Endothelial cell of umbilical vein (primary cell): Measurements from ENCODE around the gene KLHL25.

Source experiments
- EZH2 ChIP-seq: IDR thresholded peaks from 2 replicates; pipeline ENCODE4 v1.6.1; 2012; ENCODE audit warnings: borderline replicate concordance, low read depth, mild to moderate bottlenecking, moderate library complexity, low read length, inconsistent platforms; ENCODE audit not compliant: severe bottlenecking
- POLR2AphosphoS5 ChIP-seq: IDR thresholded peaks from 2 replicates; pipeline ENCODE4 v1.6.1; 2012; ENCODE audit warnings: low read depth, mild to moderate bottlenecking, control low read depth, low read length, moderate library complexity; ENCODE audit not compliant: insufficient read depth
- TF ChIP-seq, protein P1 (sequence below), 2 donors: IDR thresholded peaks; 1 replicate in 1 of 2; 2 replicates in 1 of 2; pipeline ENCODE4 v1.5.1; 2011; ENCODE audit warnings: low read length in 2 of 2, mild to moderate bottlenecking in 2 of 2, moderate library complexity in 2 of 2, control low read depth in 1 of 2, inconsistent platforms in 1 of 2, low read depth in 1 of 2; ENCODE audit not compliant: insufficient read depth in 1 of 2; ENCODE audit errors: extremely low read depth in 1 of 2

DNA sequence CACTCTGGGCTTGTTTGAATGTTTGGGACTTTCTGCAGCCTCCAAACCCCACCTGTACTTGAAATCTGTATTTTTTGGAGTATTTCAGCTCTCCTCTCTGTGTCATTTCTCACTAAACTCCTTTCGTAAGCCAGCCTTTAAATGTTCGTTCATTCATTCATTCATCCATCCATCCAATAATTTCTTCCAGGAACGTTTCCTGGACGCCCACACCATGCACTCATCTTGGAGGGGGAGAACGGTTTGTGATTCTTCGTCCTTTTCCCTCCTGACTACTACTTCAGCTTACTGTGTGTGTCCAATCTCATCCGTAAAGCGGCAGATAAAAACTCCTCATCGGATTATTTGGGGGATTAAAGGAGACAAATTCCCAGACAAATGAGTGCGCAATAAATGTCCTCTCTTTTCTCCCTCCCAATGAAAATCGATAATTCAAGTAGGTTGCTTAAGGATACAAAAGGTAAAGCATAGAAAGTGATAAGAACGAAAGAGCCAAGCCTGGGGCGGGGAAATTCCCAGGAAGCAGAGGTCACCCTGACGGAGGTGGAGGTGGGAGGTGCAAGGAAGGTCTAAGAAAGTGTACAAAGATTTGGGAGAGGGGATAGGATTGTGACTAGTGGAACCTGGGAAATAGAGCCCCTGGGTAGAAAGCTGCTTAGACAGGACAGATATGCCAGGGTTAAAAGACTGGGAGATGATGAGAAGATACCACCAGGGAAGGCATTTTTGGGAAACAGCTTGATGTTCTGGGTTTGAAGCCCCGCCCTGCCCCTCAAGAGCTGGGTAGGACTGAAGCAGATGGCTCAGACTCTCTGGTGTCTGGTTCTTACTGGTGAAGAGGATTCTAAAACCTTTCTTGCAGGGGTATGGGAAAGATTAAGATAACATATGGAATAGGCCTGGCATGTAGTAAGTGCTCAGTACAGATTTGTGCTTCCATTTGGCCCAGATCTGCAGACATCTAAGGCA lies 896 bp upstream of the KLHL25 start:
- TF ChIP-seq, protein P1, sequence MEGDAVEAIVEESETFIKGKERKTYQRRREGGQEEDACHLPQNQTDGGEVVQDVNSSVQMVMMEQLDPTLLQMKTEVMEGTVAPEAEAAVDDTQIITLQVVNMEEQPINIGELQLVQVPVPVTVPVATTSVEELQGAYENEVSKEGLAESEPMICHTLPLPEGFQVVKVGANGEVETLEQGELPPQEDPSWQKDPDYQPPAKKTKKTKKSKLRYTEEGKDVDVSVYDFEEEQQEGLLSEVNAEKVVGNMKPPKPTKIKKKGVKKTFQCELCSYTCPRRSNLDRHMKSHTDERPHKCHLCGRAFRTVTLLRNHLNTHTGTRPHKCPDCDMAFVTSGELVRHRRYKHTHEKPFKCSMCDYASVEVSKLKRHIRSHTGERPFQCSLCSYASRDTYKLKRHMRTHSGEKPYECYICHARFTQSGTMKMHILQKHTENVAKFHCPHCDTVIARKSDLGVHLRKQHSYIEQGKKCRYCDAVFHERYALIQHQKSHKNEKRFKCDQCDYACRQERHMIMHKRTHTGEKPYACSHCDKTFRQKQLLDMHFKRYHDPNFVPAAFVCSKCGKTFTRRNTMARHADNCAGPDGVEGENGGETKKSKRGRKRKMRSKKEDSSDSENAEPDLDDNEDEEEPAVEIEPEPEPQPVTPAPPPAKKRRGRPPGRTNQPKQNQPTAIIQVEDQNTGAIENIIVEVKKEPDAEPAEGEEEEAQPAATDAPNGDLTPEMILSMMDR (IDR thresholded peaks at IDR 0.05; ENCODE audit: extremely low read depth in 1 of 2, insufficient read depth in 1 of 2, low read depth in 1 of 2, low read length in 2 of 2): no peak
- TF ChIP-seq EZH2 (no peak), POLR2AphosphoS5 (no peak)
